Measurements from ENCODE around the gene IPO4.

The IPO4 gene

GRCh38 chr14:24172261-24172860, 16.3 kb downstream of the IPO4 start:
- DNase-seq: no peak

GRCh38 chr14:24171422-24172260, 17.0 kb downstream of the IPO4 start, which contains the start of gene REC8:
Gene REC8, plus strand, starts transcription at chr14:24172080. Its CDS starts 473 bp downstream, at chr14:24172553.
- peak; percentile 87 for DNase-seq

- no peak for DNase-seq
These were observed 21.0 kb downstream of the IPO4 start for GRCh38 chr14:24167469-24168114.

GRCh38 chr14:24165785-24166184, 22.8 kb downstream of the IPO4 start:
- DNase-seq: no peak

DNA sequence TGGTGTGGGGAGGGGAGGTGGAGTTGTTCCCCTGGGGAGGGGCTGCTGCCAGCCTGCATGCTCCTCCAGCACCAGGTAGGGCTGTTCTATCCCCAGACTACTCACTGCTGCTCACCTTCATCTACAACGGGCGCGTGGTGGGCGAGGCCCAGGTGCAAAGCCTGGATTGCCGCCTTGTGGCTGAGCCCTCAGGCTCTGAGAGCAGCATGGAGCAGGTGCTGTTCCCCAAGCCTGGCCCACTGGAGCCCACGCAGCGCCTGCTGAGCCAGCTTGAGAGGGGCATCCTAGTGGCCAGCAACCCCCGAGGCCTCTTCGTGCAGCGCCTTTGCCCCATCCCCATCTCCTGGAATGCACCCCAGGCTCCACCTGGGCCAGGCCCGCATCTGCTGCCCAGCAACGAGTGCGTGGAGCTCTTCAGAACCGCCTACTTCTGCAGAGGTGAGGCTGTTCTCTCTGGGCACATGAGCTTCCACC, 24.1 kb downstream of the IPO4 start:
- DNase-seq: no peak

DNA sequence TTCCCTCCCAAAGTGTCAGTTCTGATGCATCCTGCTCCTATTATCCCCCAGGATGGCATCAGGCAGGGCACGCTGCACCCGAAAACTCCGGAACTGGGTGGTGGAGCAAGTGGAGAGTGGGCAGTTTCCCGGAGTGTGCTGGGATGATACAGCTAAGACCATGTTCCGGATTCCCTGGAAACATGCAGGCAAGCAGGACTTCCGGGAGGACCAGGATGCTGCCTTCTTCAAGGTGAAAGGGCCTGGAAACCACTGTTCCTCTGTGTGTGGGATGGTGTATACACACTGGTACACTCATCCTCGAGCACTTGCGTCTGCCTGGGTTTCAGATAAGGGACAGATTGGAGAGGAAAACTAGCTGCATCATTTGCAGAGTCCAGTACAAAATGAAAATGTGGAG, 26.5 kb downstream of the IPO4 start:
- no peak for DNase-seq

- DNase-seq: peak; percentile 100
These were observed 27.5 kb downstream of the IPO4 start, which contains the start of gene IRF9 for GRCh38 chr14:24160850-24161804. Gene IRF9, plus strand, starts transcription at chr14:24161265. Its CDS starts 880 bp downstream, at chr14:24162145.

DNA sequence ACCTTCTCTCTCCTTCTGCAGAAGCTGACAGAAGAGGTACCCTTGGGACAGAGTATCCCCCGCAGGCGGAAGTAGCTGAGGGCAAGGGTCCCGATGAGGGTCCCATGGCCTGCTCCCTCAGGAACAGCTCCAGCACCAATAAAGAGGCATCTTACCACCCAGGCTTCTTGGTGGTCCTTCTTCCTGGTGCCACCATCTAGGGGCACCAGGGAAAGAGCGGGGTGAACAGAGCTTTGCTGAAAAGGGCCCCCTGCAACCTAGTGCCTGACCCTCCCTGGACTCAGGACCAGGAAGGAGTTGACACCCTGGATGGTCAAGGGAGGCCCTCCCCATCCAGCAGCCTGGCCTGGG, 28.1 kb downstream of the IPO4 start:
- no peak for DNase-seq

GRCh38 chr14:24159777-24160498, 28.7 kb downstream of the IPO4 start:
- DNase-seq: no peak

- no peak for DNase-seq
These were observed 31.3 kb downstream of the IPO4 start for GRCh38 chr14:24157331-24157730.

- no peak for DNase-seq
These were observed 31.8 kb downstream of the IPO4 start for GRCh38 chr14:24156840-24157239.

- no peak for DNase-seq
These were observed 33.5 kb downstream of the IPO4 start for GRCh38 chr14:24155100-24155499.

DNA sequence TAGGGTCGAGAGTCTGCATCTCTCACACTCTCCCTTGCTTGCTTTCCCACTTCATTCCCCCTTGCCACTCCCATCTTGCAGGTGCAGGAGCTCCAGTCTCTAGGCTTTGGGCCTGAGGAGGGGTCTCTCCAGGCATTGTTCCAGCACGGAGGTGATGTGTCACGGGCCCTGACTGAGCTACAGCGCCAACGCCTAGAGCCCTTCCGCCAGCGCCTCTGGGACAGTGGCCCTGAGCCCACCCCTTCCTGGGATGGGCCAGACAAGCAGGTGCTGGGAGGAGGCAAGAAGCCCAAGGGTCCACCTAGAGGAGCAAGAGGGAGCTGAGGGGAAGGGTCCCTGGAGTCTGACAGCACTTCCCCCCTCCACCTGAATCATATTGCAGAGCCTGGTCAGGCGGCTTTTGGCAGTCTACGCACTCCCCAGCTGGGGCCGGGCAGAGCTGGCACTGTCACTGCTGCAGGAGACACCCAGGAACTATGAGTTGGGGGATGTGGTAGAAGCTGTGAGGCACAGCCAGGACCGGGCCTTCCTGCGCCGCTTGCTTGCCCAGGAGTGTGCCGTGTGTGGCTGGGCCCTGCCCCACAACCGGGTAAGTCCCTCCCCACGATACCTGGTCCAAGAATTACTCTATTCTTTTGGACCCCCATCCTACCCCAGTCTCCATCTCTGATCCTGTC, 37.1 kb downstream of the IPO4 start:
- DNase-seq: no peak

- DNase-seq: no peak
These were observed 37.6 kb downstream of the IPO4 start for GRCh38 chr14:24150993-24151392.

GRCh38 chr14:24150567-24150966, 38.0 kb downstream of the IPO4 start:
- DNase-seq: no peak

DNA sequence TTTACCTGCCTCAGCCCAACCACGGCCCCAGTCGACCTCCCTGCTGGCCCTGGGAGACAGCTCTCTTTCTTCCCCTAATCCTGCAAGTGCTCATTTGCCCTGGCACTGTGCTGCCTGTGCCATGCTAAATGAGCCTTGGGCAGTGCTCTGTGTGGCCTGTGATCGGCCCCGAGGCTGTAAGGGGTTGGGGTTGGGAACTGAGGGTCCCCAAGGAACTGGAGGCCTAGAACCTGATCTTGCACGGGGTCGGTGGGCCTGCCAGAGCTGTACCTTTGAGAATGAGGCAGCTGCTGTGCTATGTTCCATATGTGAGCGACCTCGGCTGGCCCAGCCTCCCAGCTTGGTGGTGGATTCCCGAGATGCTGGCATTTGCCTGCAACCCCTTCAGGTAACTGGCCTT, 38.6 kb downstream of the IPO4 start:
- DNase-seq: no peak

DNA sequence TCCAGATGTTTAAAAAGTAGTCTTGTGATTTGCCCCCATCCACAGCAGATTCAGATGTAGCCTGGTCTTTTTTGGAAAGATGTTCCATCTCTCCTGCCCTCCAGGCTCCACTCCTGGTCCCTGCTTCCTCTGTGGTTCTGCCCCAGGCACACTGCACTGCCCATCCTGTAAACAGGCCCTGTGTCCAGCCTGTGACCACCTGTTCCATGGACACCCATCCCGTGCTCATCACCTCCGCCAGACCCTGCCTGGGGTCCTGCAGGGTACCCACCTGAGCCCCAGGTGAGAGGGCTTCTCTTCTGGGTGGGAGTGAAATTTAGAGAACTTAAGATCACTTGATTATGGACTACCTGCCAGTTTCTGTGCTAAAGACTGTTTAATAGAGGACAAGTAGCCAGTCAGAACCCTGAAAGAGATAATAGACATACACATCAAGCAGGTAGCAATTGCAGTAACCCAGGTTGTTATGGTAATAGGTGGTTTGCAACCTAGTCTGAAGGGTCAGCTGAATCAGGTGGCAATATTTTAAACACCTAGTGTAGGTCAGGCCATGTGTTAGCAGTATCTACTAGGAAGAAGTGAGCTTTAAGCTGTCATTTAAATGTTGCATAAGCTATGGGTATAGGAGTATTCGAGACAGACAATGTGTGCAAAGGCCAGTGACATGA, 39.2 kb downstream of the IPO4 start:
- no peak for DNase-seq

DNA sequence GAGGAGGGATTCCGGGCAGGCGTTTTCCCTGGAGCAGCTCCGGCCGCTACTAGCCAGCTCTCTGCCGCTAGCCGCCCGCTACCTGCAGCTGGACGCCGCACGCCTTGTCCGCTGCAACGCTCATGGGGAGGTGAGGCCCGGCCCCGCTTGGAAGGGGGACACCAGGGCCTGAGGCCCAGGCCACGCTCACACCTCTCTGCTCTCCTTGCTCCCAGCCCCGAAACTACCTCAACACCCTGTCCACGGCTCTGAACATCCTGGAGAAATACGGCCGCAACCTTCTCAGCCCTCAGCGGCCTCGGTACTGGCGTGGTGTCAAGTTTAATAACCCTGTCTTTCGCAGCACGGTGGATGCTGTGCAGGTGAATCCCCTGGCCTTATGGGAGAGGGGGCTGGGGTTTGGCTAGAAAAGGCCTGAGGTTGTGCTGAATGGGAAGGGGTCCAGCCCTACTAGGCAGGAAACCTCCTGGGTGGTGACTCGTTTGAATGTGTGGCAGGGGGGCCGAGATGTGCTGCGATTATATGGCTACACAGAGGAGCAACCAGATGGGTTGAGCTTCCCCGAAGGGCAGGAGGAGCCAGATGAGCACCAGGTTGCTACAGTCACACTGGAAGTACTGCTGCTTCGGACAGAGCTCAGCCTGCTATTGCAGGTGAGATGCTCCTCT, 40.7 kb downstream of the IPO4 start:
- no peak for DNase-seq

DNA sequence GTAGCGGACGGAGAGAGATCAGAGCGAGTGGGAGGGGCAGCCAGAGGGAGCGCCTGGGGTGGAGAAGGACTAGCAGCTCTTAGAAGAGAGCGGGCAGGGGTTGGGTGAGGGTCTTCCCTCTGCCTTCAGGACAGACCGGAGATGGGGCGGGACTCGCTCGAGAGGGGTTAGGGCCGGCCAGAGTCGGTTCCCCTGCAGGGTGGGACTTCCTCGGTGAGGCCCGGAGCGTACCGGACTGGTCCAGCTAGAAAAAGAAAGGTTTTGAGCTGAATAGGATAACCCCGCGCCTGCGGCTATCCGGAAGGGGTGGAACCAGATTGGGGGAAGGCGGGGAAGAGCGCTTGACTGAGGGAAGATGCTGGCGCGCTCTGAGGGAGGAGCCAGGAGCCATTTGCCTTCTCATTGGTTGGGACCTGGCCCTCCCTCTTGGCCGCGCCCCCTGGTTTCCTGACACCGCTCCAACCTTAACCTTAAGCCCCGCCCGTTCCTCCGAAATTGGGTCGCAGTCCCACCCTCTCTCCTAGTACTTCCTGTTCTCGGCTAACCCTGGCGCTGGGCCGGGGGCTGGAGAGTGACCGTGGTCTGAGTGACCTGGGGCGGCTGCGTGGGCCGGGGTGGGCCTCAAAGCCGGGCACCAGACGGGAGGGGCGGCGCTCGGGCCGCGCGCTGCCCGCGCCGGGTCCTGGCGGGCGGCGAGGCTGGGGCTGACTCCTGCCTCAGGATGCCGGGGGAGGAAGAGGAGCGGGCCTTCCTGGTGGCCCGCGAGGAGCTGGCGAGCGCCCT, 41.4 kb downstream of the IPO4 start, which contains the start of gene RNF31:
RNF31 (plus strand) TSS at position 521 of the 783 bp plus-strand sequence; CDS start at position 722, 201 bp downstream.
- peak; percentile 96 for DNase-seq

Measured in activated CD8-positive, alpha-beta memory T cell treated with anti-CD3 and anti-CD28 coated beads for 24 hours (primary cell).